AG08395 (cell line): Measurements from ENCODE around the gene ARHGAP5.
A peak's percentile ranks its signal among the peaks of the same experiment; 100 is the strongest.

Experiments used
- DNase-seq: peaks from one replicate; pipeline ENCODE4 v3.0.0; 2012; ENCODE audit warnings: mixed read lengths, low spot score

ARHGAP5 gene

DNA sequence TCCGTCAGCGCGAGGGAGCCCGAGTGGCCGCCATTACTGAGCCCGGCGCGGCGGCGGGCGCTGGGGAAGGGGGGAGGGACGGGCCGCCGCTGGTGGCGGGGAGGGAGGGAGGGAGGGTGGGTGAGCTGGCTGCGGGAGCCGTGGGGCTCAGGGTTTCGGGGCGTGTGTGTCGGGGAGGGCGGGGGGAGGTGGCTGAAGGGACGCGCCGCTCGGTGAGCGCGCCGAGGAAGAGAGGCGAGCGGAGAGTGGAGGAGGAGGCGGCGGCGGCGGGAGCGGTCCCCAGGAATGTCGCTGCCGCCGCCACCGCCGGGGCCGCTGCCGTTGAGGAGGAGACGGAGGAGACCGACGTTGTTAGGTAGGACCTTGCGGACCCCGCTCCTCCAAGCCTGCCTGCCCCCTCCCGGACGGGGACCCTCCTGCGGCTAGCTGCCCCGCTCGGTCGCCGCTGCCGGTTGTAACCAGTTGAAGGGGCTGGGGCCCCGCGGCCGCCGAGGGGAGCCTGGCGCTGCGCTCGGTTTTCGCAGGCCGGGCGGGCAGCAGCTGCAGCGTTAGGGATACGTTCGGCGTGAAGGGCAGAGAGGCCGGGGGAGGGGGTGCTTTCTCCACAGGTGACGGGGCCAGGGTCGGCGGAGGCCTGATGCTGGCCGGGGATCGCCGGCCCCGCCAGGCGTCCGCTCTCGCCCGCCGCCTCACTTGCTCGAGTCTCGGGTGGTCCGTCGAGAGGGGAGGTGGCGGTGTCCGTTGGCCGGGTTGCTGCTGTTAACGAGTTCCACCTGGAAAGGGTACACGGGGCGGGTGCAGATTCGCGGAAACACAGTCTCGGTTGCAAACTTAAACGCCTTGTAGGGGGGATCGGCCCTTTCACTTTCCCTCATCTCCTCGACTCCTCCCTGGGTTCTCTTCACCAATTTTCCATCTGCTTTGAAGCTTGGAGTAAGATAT, at the start of gene ARHGAP5:
Gene ARHGAP5 (plus strand): TSS at position 224 of the 942 bp plus-strand sequence. CDS start 13,366 bp downstream, outside the sequence.
- DNase-seq, result peak; percentile 5

DNA sequence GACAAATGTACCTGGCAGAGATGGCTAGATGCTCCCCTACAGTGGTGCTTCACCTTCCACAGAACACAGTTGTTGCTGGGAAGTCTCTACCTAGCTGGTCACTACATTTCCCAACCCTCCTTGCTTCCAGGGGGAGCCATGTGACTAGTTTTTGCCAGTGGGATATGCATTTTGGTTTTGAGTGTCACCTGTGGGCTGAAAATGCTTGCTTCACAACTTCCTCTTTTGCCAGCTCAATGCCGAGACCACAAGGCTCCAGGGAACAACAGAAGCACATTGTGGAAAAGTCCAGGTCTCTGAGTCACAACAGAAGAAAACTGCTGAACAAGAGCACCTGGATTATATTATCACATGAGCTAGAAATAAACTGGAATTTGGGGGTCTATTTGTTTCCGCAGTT, 48.5 kb upstream of the ARHGAP5 start:
- DNase-seq, result no peak

DNA sequence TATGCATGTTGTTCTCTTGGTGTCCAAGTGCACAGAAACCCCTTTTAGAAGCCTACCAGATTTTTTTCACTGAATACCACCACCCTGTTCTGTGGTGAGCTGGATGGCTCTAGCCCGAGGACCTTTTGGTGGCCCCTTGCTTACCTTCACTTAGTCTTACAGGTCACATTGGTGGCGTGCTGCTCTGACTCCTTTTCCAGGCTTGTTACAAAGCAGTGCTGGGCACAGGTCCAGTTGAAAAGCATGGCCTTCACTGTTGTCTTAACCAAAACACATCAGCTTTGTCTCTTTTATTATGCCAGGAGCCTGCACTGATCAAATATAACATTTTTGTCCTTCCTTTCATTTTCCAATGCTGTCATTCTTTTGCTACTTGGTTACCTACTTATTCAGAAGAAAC, 43.6 kb upstream of the ARHGAP5 start:
- DNase-seq, result no peak

- DNase-seq, result no peak
Measured at GRCh38 chr14:32038876-32039275, 38.2 kb upstream of the ARHGAP5 start.

- DNase-seq, result no peak
Measured at GRCh38 chr14:32039401-32040030, 37.6 kb upstream of the ARHGAP5 start.

GRCh38 chr14:32043624-32044023, 33.5 kb upstream of the ARHGAP5 start:
- no peak for DNase-seq

DNA sequence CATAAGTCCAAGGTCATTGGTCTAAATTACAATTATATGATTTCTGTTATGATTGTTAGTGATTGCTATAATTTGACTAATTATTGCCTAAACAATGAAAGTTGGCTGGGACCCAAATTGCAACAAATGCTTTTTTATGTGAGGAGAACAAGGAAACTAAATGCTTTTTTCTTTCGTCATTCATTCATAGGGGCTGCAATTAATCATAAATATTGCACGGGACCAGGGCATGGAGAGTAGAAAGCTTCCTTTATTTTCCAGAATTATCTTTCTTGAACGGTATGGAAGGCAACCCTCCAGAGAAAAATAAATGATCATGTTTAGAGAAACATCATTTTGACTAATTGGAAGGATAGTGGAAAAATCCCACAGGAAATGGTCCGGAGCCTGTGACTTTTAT, 32.6 kb upstream of the ARHGAP5 start:
- DNase-seq, result no peak

DNA sequence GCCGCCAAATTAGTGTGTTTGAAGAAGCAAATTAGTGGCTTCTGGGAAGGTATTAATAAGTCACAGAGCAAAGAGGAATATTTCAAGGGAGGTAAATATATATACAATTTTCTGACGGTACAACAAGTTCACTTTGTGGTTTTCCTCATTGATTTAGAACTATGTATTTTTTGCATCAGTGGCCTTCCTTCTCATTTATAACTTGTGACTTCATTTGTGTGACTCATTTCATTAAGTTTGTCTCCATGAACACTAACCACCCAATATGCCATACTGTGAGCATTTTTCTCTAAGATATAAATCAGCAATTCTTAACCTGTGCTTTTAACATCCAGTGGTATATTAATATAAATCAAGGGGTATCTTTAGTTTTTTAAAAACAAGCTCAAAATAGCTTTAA, 29.3 kb upstream of the ARHGAP5 start:
- DNase-seq, result no peak

- DNase-seq, result no peak
Measured at GRCh38 chr14:32049361-32050088, 27.6 kb upstream of the ARHGAP5 start.

DNA sequence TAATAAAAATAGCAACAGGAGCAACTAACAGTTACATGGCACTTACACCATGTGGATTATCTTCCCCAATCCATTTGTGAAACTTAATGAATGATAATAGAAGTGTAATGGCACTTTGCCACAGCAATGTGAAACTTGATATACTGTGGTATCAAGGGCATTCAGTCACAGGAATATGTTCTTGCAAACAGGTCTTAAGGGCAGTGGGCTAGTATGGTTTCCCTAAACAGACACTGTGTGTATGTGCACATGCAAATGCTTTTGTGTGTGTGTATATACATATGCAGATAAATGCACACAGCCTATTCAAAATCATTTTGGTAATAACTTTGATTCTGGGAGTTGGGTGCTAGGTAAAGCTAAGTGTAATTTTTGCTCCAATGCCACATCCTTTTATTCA, 26.2 kb upstream of the ARHGAP5 start:
- no peak for DNase-seq

DNA sequence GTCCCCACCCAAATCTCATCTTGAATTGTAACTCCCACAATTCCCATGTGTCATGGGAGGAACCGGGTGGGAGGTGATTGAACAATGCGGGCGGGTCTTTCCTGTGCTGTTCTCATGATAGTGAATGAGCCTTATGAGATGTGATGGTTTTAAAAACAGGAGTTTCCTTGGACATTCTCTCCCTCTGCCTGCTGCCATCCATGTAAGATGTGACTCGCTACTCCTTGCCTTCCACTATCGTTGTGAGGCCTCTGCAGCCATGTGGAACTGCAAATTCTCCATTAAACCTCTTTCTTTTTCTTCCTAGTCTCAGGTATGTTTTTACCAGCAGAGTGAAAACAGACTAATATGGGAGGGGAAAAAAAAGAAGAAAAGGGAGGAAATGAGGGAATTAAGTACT, 22.6 kb upstream of the ARHGAP5 start:
- DNase-seq, result no peak

DNA sequence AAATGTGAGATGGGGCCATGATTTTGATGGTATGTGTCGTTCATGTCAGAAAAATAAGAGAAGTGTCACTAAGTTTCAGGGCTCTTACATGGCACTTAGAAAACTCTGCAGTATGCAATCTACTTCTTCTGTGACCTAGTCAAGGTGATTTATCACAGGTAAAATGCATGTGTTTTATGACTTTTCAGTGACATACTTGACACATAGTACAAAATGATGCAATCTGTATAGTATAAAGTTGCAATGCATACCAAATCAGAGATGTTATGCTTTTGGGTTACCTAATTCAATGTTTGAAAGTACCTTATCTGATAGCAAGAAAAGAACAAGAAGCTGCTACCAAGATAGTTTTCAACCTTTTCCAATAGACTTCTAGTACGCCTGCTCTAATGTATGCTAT, 21.9 kb upstream of the ARHGAP5 start:
- no peak for DNase-seq

GRCh38 chr14:32059702-32060101, 17.4 kb upstream of the ARHGAP5 start:
- DNase-seq, result no peak

DNA sequence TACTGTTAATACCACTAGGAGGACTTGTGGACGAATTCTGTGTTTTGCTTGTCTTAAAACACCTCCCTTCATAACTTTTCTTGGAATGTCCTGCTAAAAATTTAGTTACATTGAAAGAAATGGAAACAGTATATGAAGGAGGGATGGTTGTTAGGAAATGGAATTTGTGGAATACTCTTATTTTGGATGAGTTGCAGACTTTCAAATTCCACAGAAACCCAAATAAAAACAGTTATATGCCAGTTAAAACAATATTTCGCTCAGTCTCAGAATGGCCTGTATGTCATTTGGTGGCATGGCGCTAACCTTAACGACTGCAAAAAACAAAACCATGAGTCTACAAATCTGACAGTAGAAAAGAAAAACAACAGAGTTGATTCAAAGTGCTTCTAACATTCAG, 12.2 kb upstream of the ARHGAP5 start:
- DNase-seq, result no peak

DNA sequence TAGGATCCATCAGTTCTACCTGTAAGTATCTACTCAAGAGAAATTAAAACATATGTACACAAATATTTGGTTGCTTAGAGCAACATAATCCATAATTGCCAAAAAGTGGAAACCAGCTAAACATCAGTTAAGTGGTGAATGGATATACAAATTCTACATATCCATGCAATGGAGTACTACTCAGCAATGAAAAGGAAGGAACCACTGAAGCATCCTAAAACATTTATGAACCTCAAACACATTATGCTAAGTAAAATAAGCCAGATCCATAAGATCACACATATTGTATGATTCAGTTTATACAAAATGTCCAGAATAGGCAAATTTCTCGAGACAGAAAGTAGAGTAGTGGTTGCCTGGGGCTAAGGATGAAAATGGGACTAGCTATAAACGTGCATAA, 8.4 kb upstream of the ARHGAP5 start:
- DNase-seq, result no peak

DNA sequence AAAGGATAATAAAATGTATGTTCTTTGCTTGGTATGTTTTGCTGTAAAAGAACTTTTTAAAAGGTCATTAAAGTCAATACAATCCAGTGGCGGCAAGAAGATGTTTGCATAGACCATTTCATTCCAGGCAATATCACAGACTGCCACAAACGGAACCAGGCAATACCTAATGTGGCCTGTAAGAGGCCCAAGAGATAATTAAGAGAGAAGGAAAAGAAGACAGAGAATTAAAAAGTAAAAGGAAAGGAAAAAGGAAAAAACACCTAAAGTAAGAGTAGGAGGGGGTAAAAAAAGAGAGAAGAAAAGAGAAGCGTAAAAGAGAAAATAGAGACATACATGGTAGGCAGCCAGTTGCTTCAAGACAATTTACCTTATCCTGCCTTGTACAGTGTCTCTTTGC, 6.8 kb upstream of the ARHGAP5 start:
- DNase-seq, result no peak

DNA sequence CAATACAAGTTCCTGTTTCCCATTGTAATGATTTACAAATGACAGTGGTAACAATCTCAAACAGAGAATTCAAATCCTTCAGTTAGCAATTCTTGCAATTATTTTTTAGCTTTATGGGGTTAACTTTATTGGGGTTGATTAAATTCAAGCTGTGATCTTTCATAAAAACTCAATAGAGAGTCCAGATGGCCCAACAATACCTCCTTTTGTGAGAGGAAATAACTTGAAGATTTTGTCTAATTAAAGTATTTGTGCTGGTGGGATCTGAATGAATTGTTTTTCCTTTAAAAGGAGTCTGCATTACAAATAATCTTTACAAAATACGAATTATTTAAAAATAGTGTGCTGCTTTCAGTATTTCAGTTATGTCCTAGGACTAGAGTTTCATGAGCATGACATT, 4.4 kb upstream of the ARHGAP5 start:
- no peak for DNase-seq

- peak; percentile 65 for DNase-seq
Measured at GRCh38 chr14:32073537-32074189, 3.4 kb upstream of the ARHGAP5 start.

DNA sequence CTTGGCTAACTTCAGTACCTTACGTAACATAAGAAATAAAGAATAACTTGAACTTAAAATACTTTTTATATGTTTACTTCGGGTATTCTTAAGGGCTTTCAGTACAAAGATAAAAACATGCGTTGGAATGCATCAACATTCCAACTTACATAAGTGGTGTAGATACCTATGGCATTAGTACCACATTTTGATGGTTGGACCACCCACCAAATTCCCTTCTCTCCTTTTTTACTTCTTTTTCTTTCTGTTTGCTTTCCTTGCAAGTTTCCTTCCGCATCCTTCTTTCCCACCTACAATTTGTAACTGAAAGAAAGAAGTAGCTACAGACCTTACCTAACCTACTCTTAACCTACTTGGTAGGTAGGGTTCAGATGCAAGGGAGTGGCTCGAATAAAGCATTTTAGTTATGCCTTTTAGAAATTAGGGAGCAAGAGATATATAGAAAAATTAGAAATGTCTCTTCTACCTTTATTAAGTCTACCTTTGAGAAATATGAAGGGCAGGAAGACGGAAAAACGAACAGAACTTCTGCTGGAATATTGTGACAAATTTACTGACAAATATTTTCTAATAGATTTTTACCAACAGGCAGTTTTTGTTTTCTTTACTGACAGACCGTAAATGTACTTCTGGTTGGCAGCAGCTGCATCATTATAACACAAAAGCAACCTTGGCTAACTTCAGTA, 2.1 kb upstream of the ARHGAP5 start:
- no peak for DNase-seq

DNA sequence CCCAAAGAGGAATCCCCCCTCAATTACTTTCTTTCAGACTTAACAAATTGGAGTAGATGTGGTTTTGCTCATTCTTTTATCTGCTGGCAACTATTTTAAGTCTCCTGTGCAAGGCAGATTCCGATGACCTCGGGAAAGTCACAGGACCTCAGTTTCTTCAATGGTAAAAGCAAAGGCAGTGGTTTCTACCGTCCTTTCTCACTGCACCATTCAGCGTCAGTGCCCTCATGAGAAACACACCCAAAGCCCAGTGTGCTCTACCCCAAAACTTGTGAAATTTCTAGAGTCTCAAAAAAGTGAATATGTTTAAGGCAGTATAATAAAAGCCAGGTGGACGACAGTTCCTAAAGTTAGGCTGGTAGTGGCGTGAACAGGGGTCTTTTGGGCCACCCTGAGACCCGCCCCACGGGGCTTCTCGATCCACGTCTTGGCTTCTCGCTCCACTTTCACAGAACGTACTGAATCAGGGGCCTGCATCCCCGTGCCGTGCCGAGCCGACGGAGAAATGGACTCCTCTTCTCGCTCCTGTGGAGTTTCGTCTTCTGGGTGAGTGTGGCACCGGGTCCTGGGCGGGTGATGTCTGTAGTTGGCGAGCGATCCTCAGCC, 1.3 kb upstream of the ARHGAP5 start:
- DNase-seq, result peak; percentile 56
